Esophagus mucosa (tissue), 1 donor: ENCODE results near the gene TEX55. TPM values are rescaled to one million over a fixed set of nuclear protein-coding genes. Genes with fewer than 3 reads are reported as not detected.
"Not testable (repeated sequence)": the region's sequence is repeated elsewhere in the genome, so short reads cannot be mapped to it uniquely, and the experiment has no call there.

Experiments
- ATAC-seq: fragments of 200-7000 bp; cut with Tn5 transposase; one replicate; pipeline ENCODE4 v1.9.1; 2020
- total RNA-seq: library from RNA; stranded (reverse); gene quantifications from one replicate; pipeline ENCODE4 v1.2.4, GENCODE V29; 2023
- donor health status: DM: yes; HTN: yes; CAD: no.

TEX55 gene
- total RNA-seq: not detected

GRCh38 chr3:119145500-119146167 is at the start of gene TEX55:
Gene TEX55 (plus strand): TSS chr3:119146165. CDS start chr3:119146190, 25 bp downstream.
- peak; percentile 82 for ATAC-seq

- ATAC-seq: no peak
Measured at GRCh38 chr3:119098003-119098402, 48.0 kb upstream of the TEX55 start.

GRCh38 chr3:119098619-119099222 is 47.2 kb upstream of the TEX55 start:
- no peak for ATAC-seq

GRCh38 chr3:119099785-119100184 is 46.2 kb upstream of the TEX55 start:
- ATAC-seq: no peak

GRCh38 chr3:119104031-119104430 is 41.9 kb upstream of the TEX55 start:
- no peak for ATAC-seq

GRCh38 chr3:119118330-119118729 is 27.6 kb upstream of the TEX55 start:
- ATAC-seq: not testable (repeated sequence)

GRCh38 chr3:119120480-119120879 is 25.5 kb upstream of the TEX55 start:
- ATAC-seq: no peak

- no peak for ATAC-seq
Measured at GRCh38 chr3:119122350-119122749, 23.6 kb upstream of the TEX55 start.

- ATAC-seq: no peak
Measured at GRCh38 chr3:119125342-119125741, 20.6 kb upstream of the TEX55 start.

- ATAC-seq: no peak
Measured at GRCh38 chr3:119125742-119126504, 20.0 kb upstream of the TEX55 start.

GRCh38 chr3:119130291-119130690 is 15.7 kb upstream of the TEX55 start:
- not testable (repeated sequence) for ATAC-seq

- not testable (repeated sequence) for ATAC-seq
Measured at GRCh38 chr3:119132291-119132690, 13.7 kb upstream of the TEX55 start.

- not testable (repeated sequence) for ATAC-seq
Measured at GRCh38 chr3:119139360-119139759, 6.6 kb upstream of the TEX55 start.

- ATAC-seq: no peak
Measured at GRCh38 chr3:119140466-119140865, 5.5 kb upstream of the TEX55 start.

- no peak for ATAC-seq
Measured at GRCh38 chr3:119145128-119145499, 851 bp upstream of the TEX55 start.

- ATAC-seq: no peak
Measured at GRCh38 chr3:119146578-119147375, 812 bp downstream of the TEX55 start.

- no peak for ATAC-seq
Measured at GRCh38 chr3:119147494-119147893, 1.5 kb downstream of the TEX55 start.

GRCh38 chr3:119148493-119149180 is 2.7 kb downstream of the TEX55 start:
- ATAC-seq: peak; percentile 72

- peak; percentile 31 for ATAC-seq
Measured at GRCh38 chr3:119149484-119149883, 3.5 kb downstream of the TEX55 start.

GRCh38 chr3:119156868-119157267 is 10.9 kb downstream of the TEX55 start:
- ATAC-seq: no peak

- no peak for ATAC-seq
Measured at GRCh38 chr3:119157971-119158370, 12.0 kb downstream of the TEX55 start.

GRCh38 chr3:119160361-119160760 is 14.4 kb downstream of the TEX55 start:
- ATAC-seq: peak; percentile 97
